HG03060 (cell line): ENCODE results near the gene BDNF.
"Not testable (repeated sequence)": the region's sequence is repeated elsewhere in the genome, so short reads cannot be mapped to it uniquely, and the experiment has no call there.

Experiments
- ATAC-seq: cut with Tn5 transposase; IDR thresholded peaks from one replicate; pipeline ENCODE4 v1.9.1; 2021; ENCODE audit warnings: low read depth, moderate number of reproducible peaks; ENCODE audit not compliant: unreplicated experiment

Gene BDNF

GRCh38 chr11:27629023-27629422 is 71.2 kb downstream of the BDNF start:
- not testable (repeated sequence) for ATAC-seq

GRCh38 chr11:27627979-27628378 is 72.3 kb downstream of the BDNF start:
- ATAC-seq: no peak

GRCh38 chr11:27626938-27627586 is 73.2 kb downstream of the BDNF start:
- ATAC-seq: no peak

GRCh38 chr11:27626269-27626937 is 73.9 kb downstream of the BDNF start:
- no peak for ATAC-seq

GRCh38 chr11:27625347-27625912 is 74.8 kb downstream of the BDNF start:
- ATAC-seq: no peak

GRCh38 chr11:27623945-27624523 is 76.2 kb downstream of the BDNF start:
- ATAC-seq: no peak

GRCh38 chr11:27622541-27623300 is 77.5 kb downstream of the BDNF start:
- no peak for ATAC-seq

- no peak for ATAC-seq
These were observed 78.7 kb downstream of the BDNF start for GRCh38 chr11:27621405-27622161.

- no peak for ATAC-seq
These were observed 80.4 kb downstream of the BDNF start for GRCh38 chr11:27619763-27620335.

GRCh38 chr11:27619039-27619574 is 81.1 kb downstream of the BDNF start:
- ATAC-seq: no peak

- no peak for ATAC-seq
These were observed 81.9 kb downstream of the BDNF start for GRCh38 chr11:27618281-27618915.

- ATAC-seq: no peak
These were observed 83.5 kb downstream of the BDNF start for GRCh38 chr11:27616711-27617110.

GRCh38 chr11:27615833-27616232 is 84.4 kb downstream of the BDNF start:
- no peak for ATAC-seq

- ATAC-seq: no peak
These were observed 86.2 kb downstream of the BDNF start for GRCh38 chr11:27614092-27614491.

- no peak for ATAC-seq
These were observed 87.0 kb downstream of the BDNF start for GRCh38 chr11:27612932-27613880.

GRCh38 chr11:27611947-27612455 is 88.3 kb downstream of the BDNF start:
- ATAC-seq: no peak

- ATAC-seq: no peak
These were observed 88.9 kb downstream of the BDNF start for GRCh38 chr11:27611390-27611789.

- ATAC-seq: no peak
These were observed 89.3 kb downstream of the BDNF start for GRCh38 chr11:27610946-27611345.
